ENCODE measurements around the gene PDE9A. TPM values are rescaled to one million over a fixed set of nuclear protein-coding genes. Genes with fewer than 3 reads are reported as not detected.

The PDE9A gene
- total and polyA plus RNA-seq, 2 donors (not counting 3 experiments of a cell fraction or from before 2014, with no cell fraction given): 0.28 to 2.2 TPM

- peaks cover 3 to 7% of the 10 kb centered on the region in 2 experiments for H3K27me3 ChIP-seq (ENCODE audit: control insufficient read depth in 2 of 2, insufficient read depth in 2 of 2, low read length in 2 of 2)
- H2AFZ ChIP-seq (ENCODE audit: low read depth, low read length): no peak overlapping the region
- no peaks in the 10 kb centered on the region for H4K20me1 ChIP-seq (replicated peaks; ENCODE audit: control insufficient read depth, extremely low read depth, insufficient read depth, low read length)
- no peak for DNase-seq (ENCODE audit: low read depth, low spot score)
- H3K4me1 ChIP-seq (ENCODE audit: control insufficient read depth, extremely low read depth, insufficient read depth, low read length): no peaks in the 10 kb centered on the region
- H3K4me2 ChIP-seq (ENCODE audit: insufficient read depth, low read length): no peak overlapping the region
- no peaks in the 10 kb centered on the region for H3K36me3 ChIP-seq (ENCODE audit: control insufficient read depth in 2 of 2, extremely low read depth in 1 of 2, insufficient read depth in 2 of 2, low read length in 2 of 2)
- dilution Hi-C loops (cut with MboI; ENCODE audit: extremely low pct_ligation_motif_present, low sequenced_read_pairs): no loop called here
- ChIA-PET CTCF (no interaction called here), POLR2A (no interaction called here)
- H3K9ac ChIP-seq (replicated peaks; ENCODE audit: extremely low read depth, insufficient read depth, low read length): no peak overlapping the region
- intact Hi-C loops (cut with micrococcal nuclease): no loop called here
- H3K9me3 ChIP-seq (replicated peaks; ENCODE audit: control insufficient read depth, insufficient read depth, low read length): no peaks in the 10 kb centered on the region
- no peak for TF ChIP-seq POLR2A (IDR thresholded peaks at IDR 0.05; ENCODE audit: low read depth, low read length)
- TF ChIP-seq EZH2 (IDR thresholded peaks at IDR 0.05; ENCODE audit: borderline replicate concordance, low read depth, low read length, severe bottlenecking): no peak
- no peak for TF ChIP-seq MYC (IDR thresholded peaks at IDR 0.05; ENCODE audit: low read depth, low read length)
- TF ChIP-seq JUN (IDR thresholded peaks at IDR 0.05; ENCODE audit: borderline replicate concordance, insufficient read depth, insufficient read length, low read depth): no peak
- no peak for TF ChIP-seq MAX (IDR thresholded peaks at IDR 0.05; ENCODE audit: insufficient read depth, insufficient read length)
- no peak for TF ChIP-seq CTCF (IDR thresholded peaks at IDR 0.05; ENCODE audit: extremely low read depth in 1 of 2, insufficient read depth in 1 of 2, low read depth in 1 of 2, low read length in 2 of 2)
- TF ChIP-seq POLR2AphosphoS5 (IDR thresholded peaks at IDR 0.05; ENCODE audit: insufficient read depth, low read depth, low read length): no peak
- no peak for TF ChIP-seq FOS (IDR thresholded peaks at IDR 0.05; ENCODE audit: borderline replicate concordance, insufficient read depth, low read length)
- TF ChIP-seq GATA2 (IDR thresholded peaks at IDR 0.05; ENCODE audit: insufficient read depth, insufficient read length, low read depth, low read length): no peak
- FAIRE-seq: no peak
- H3K79me2 ChIP-seq (ENCODE audit: control insufficient read depth, insufficient read depth, low read length): no peaks in the 10 kb centered on the region
- no TSS peak for BruUV-seq (replicated peaks)
- no peak overlapping the region for H3K27ac ChIP-seq (ENCODE audit: insufficient read depth, low read depth, low read length)
- no peaks in the 10 kb centered on the region for H3K9me1 ChIP-seq (replicated peaks; ENCODE audit: control insufficient read depth, extremely low read depth, insufficient read depth, low read length)
- H3K4me3 ChIP-seq (replicated peaks in 1 of 3; ENCODE audit: insufficient read depth in 1 of 3, low read depth in 1 of 3, low read length in 3 of 3): no peak overlapping the region
Measured at GRCh38 chr21:42617486-42617885, 35.9 kb upstream of the PDE9A start.
